Mesenteric fat pad (tissue), 1 donor: ENCODE measurements around the gene PPP2R5C. TPM values are rescaled to one million over a fixed set of nuclear protein-coding genes. Genes with fewer than 3 reads are reported as not detected.
"Not testable (repeated sequence)": the region's sequence is repeated elsewhere in the genome, so short reads cannot be mapped to it uniquely, and the experiment has no call there.

ENCODE experiments used
- DNase-seq: peaks from one replicate; pipeline ENCODE4 v3.0.0-alpha.2; 2020; ENCODE audit warnings: low spot score
- long read RNA-seq: library from polyadenylated mRNA; unstranded; transcript quantifications from one replicate; pipeline ENCODE4 v2.0.0, GENCODE V29; 2020
- total RNA-seq: library from RNA; stranded (reverse); fragmentation: NEBNext Ultra II Directional; extraction: Animal tissue kit (Norgen Biotek cat#: 25700); gene quantifications from one replicate; pipeline ENCODE4 v1.2.1, GENCODE V29; 2021
- donor health status: DM: yes; HTN: yes; CAD: no.

The PPP2R5C gene
- total RNA-seq, result 124 TPM
- long read RNA-seq, transcript PPP2R5C-205 (12 exons, 1,526 nt), result major isoform, 21 of 55 reads
- long read RNA-seq, partial matches to known transcripts, result 7 of 55 reads
- long read RNA-seq, other reads (novel, unspliced or antisense), result 24 of 55 reads

DNA sequence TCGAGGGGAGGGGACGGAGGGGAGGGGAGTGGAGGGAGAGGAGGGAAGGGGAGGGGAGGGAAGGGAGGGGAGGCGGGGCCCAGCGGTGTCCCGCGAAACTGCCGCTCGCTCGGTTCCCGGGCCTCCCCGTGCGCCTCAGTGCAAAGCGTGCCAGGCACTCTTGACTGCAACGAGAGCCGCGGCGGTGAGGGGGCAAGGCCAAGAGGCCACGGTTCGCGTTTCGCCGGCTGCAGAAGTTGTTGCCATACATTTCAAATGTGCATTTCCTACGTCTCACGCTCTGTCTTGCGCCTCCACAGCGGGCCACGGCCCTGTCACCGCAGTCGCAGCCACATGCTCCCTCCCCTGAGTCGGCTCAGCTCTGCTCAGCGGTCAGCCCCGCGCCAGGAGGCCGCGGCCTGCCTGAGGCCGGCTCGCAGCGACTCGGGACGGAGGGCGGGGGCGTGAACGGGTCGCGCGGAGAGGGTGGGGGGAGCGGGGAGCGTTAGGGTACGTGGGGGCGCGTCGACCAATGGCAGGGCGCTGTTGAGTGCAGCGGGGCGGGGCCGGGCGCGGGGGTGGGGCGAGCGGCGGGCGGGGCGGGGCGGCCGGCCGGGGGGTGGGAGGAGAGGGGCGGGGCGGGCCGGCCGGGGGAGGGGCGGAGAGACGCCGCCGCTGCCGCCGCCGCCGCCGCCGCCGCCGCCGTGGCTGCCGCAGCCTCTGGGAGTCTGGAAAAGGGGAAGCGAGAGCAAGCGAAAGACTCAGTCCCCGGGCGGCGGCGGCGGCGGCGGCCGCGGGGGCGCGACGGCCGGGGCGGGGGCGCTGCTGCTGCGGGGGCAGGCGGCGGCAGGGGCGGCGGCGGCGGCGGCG is at the start of gene PPP2R5C:
TSS of gene PPP2R5C (plus strand) at position 678 of the 849 bp plus-strand sequence. CDS start 185 bp downstream, outside the sequence.
- peak; percentile 97 for DNase-seq

DNA sequence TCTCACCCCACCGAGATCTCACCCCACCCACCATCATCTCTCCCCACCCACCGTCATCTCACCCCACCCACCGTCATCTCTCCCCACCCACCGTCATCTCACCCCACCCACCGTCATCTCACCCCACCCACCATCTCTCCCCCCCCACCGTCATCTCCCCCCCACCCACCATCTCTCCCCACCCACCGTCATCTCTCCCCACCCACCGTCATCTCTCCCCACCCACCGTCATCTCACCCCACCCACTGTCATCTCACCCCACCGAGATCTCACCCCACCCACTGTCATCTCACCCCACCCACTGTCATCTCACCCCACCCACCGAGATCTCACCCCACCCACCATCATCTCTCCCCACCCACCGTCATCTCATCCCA is 49.7 kb upstream of the PPP2R5C start:
- DNase-seq, result not testable (repeated sequence)

DNA sequence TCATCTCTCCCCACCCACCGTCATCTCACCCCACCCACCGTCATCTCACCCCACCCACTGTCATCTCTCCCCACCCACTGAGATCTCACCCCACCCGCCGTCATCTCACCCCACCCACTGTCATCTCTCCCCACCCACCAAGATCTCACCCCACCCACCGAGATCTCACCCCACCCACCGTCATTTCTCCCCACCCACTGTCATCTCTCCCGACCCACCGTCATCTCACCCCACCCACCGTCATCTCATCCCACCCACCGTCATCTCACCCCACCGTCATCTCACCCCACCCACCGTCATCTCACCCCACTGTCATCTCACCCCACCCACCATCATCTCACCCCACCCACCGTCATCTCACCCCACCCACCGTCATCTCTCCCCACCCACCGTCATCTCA is 49.2 kb upstream of the PPP2R5C start:
- DNase-seq, result not testable (repeated sequence)

DNA sequence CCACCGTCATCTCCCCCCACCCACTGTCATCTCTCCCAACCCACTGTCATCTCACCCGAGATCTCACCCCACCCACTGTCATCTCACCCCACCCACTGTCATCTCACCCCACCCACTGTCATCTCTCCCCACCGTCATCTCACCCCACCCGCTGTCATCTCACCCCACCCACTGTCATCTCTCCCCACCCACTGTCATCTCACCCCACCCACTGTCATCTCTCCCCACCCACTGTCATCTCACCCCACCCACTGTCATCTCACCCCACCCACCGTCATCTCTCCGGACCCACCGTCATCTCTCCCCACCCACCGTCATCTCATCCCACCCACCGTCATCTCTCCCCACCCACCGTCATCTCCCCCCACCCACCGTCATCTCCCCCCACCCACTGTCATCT is 48.4 kb upstream of the PPP2R5C start:
- not testable (repeated sequence) for DNase-seq

DNA sequence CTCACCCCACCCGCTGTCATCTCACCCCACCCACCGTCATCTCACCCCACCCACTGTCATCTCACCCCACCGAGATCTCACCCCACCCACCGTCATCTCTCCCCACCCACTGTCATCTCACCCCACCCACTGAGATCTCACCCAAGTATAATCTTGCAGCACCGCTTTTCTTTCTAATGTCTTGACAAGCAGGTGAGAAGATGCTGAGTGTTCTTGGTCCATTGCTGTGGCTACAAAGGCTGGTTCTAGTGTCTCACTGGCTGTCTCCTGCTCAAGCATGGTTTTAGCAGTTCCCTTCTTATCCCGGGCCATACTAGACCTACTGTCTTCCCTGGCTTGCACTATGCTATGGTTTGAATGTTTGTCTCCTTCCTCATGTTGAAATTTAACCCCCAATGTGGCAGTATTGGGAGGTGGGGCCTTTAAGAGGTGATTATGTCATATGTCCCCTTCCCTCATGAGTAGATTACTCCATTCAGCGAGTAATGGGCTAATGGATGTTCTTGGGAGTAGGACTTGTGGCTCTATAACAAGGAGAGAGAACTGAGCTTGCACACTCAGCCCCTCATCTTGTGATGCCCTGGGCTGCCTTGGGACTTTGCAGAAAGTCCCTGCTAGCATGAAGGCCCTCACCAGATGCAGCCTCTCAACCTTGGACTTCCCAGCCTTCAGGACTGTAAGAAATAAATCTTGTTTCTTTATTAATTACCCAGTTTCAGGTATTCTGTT is 47.7 kb upstream of the PPP2R5C start:
- DNase-seq, result no peak

DNA sequence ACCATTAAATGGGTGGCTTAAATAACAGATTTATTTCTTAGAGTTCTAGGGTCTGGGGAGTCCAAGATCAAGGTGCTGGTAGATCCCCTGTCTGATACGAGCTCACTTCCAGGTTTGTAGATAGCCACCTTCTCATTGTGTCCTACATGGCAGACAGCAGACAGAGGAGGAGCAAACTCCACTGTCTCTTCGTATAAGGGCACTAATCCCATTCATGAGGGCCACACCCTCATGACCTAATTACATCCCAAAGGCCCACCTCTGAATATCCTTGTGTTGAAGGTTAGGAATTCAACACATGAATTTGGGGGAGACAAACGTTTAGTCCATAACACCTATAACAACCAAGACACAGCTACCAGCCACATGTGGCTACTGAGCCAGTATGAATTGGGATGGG is 47.1 kb upstream of the PPP2R5C start:
- no peak for DNase-seq

DNA sequence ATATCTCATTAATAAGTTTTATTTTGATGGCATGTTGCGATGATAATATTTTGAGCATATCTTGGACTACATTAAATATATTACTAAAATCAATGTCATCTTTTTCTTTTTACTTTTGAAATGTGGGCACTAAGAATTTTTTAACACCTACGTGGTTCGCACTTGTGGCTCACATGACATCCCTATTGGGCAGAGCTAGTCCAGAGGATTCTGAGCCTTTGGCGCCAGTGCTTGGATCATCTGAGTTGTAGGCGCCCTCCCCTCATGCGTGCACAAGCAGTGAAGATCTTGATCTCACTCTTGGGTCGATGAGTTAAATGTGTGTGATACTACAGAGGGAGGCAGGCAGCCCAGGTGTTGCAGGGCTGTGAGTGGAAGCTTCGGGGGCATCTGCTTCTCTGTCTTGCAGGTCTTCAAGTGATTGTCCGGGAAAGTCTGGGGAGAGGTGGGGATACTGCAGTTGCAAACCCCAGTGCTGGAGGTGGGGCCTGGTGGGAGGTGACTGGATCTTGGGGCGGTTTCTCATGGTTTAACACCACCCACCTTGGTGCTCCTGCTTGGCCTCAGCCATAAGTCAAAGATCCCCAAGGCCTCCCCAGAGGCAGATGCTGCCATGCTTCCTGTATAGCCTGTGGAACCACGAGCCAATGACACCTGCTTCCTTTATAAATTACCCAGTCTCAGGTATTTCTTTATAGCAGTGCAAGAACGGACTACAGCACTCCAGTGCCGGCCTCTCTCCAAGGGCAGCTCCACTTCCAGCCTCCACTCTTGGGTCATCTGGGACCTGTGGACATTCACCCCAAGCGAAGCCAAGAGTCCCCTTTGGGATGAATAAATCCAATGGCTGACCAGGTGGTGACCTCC is 46.1 kb upstream of the PPP2R5C start:
- peak; percentile 57 for DNase-seq

DNA sequence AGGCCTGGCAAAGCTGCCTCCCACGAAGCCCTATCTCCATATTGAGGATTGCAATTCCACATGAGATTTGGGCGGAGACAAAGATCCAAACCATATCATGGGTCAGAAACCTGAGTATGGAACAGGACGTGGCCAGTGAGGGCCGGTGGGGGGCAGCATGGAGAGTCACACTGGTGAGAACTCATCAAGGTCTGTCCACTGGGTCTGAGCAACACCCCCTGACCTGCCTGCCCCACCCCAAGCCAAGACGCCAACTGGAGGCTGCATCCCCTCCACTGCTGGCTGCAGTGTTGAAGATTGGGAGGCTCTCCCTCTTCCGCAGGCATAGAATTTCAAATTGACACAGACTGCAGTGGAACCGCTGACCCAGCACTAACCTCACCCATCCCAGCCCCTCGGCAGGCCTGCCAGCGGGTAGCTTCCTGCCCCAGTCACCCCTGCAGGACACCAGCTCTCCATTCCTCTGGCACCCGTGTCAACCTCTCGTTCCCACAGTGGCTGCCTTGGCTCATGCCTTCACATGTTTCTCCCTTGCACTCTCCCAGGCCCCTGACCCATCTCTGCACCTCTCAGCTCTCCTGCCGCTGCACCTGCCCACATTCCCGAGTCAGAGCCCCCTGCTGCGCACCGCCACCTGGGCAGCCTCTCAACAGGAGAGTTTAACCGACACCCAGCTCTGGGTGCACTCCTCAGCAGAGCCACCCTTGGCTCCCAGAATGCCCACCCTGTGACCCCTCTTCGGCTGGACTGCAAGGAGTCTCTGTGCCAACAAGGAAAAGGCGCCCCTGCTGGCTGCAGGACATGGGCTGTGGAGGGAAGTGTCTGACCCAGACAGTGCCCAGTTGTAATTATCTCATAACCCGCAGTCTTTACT is 45.2 kb upstream of the PPP2R5C start:
- peak; percentile 72 for DNase-seq

DNA sequence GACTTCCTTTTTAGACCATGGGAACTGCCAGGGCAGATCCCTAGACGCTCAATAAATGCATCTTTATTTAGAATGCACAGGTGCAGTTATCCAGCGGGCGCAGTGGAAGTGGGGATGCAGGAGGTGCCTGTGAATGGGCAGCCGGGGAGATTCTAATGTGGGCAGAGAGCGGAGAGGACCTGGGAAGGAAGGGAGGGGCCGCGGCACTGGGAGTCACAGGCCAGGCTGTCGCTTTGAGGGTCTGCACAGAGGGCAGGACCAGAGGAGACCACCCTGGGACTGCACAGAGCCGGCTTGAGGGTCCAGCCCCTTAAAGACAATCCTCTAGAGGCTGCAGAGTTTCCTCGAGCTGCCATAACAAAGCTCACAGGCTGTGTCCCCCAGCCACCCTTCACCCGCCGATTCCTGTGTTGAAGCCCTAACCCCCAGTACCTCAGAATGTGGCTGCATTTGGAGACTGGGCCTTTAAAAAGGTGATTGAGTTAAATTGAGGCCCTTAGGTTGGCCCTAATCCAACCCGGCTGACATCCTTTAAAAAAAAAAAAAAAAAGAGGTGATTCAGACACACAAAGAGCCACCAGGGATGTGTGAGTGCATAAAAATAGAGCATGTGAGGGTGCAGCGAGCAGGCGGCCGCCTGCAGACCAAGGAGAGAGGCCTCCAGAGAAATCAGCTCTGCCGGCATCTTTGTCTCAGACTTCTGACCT is 44.4 kb upstream of the PPP2R5C start:
- DNase-seq, result peak; percentile 57

DNA sequence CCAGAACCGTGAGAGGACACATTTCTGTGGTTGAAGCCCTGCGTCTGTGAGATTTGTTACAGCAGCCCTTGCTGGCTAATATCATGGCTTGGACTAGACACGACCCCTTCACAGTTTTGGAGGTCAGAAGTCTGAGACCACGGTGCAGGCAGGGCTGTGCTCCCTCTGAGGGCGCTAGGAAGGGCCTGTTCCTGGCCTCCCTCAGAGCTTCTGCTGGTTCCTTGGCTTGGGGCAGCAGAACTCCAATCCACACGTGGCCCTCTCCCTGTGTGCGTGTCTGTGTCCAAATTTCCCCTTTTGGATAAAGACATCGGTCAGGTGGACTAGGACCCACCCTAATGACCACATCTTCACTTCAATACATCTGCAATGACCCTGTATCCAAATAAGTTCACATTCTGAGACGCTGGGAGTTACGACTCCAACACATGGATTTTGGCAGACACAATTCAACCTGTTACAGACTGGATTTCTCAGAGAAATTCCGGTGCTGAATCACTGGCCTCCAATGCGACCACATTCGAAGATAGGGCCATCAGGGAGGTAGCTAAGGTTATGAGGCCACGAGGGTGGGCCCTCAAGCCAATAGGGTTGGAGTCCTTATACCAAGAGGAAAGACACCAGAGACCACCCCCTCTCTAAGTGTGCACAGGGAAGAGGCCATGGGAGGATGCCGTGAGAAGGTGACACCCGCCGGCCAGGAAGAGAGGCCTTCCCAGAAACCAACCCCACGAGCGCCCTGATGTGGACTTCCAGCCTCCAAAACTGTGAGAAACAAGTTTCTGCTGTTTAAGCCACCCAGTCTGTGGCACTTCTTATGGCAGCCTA is 43.6 kb upstream of the PPP2R5C start:
- DNase-seq, result peak; percentile 55

GRCh38 chr14:101719045-101719645 is 42.4 kb upstream of the PPP2R5C start:
- peak; percentile 74 for DNase-seq

DNA sequence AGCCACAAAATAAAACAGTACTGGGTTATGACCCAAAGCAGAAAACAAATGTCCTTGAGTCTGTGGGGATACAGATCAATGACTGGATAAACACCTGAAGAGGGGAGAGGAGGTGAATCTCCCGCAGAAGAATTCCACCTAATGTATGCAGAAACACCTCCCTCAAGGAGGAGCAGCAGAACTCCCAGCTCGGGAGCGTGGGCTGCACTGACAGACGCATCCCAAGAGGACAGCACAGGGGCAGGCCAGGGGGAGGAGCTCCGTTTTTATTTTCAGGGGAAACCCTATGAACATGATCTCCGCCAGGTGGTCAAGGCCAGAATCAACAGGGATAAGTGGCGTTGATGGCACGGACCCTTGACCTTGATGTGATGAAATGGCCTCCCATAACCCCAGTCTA is 41.8 kb upstream of the PPP2R5C start:
- DNase-seq, result peak; percentile 69

DNA sequence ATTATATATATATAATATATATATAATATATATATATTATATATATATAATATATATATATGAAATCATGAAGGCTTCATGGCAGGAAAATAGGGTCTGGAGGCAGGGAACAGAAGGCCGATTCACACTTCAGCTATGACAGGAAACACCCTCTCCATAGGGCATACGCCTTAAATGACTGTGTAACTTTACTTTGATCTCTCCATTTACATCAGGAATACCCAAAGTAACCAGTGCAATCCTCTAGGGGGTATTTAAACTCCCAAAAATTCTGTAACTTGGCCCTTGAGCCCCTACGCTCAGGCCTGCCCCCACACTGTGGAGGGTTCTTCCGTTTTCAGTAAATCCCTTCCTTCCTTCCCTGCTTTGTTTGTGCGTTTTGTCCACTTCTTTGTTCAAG is 40.4 kb upstream of the PPP2R5C start:
- DNase-seq, result no peak

DNA sequence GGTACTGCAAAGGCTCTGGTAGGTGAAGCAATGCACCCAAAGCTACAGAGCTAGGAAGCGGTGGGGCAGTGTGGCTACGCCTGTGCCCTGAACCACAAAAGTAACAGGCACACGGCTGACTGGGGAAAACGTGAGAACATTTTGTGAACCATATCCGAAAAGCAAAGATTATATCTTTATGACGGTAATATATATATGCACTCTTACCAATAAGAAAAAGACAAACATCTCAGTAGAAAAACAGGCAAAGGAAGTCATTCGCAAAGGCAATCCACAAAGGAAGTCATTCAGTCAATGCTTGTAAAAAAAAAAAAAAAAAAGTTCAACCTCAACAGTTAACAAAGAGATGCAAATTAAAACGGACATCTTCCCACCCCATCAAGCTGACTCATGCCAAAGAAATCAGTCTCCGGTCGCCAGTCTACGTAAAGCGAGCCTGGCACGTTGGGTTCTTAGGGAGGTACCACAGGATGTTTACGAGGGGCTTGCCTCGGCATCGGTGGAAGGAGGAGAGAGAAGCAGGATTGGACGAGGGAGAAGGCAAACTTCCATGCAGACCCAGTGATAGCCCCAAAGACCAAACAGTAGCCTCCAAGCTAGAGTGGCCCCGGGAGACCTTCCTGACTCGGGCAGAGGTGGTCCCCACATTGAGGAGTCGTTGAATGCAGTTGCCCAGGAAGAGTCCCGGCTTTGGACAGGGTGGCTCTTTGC is 39.4 kb upstream of the PPP2R5C start:
- peak; percentile 84 for DNase-seq

DNA sequence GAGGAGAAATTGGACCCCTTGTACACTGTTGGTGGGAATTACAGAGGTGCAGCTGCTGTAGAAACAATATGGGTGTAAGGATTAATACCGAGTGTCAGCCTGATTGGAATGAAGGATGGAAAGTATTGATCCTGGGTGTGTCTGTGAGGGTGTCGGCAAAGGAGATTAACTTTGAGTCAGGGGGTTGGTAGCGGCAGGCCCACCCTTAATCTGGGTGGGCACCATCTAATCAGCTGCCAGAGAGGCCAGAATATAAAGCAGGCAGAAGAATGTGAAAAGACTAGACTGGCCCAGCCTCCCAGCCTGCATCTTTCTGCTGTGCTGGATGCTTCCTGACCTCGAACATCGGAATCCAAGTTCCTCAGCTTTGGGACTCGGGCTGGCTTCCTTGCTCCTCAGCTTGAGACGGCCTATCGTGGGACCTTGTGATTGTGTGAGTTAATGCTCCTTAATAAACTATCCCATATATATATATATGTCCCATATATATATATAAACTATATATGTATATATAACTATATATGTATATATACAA is 38.4 kb upstream of the PPP2R5C start:
- DNase-seq, result no peak

DNA sequence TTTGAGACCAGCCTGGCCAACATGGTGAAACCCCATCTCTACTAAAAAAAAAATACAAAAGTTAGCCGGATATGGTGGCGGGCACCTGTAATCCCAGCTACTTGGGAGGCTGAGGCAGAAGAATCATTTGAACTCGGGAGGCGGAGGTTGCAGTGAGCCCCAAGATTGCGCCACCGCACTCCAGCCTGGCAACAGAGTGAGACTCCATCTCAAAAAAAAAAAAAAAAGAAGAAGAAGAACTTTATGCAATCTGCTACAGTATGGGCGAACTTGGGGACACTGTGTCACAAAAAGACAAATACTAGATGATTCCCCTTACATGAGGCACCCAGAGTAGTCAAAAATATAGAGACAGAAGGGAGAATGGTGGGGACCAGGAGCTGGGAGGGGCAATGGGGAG is 35.9 kb upstream of the PPP2R5C start:
- not testable (repeated sequence) for DNase-seq

DNA sequence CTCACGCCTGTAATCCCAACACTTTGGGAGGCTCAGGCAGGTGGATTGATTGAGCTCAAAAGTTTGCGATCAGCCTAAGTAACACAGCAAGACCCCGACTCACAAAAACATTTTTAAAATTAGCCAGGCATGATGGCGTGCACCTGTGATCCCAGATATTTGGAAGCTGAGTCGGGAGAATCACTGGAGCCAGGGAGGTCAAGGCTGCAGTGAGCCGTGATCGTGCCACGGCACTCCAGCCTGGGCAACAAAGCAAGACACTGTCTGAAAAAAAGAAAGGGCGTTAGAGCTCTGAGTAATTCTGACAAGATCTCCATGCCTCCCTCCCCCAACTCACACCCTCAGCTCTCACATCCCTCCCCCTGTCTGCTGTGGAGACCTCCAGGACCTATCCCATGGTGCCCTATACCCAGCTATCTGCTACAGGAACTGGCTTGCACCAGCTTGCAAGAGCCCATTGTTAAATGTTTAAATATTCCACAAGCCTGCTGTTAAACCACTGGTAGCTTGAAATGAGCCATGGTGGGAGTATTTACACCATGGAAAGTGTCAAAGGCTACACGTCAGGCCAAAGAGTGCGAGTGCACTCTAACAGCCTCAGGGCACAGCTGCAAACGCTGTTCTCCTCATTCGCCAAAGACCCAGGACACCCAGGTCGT is 35.1 kb upstream of the PPP2R5C start:
- DNase-seq, result no peak
